Sigmoid colon (tissue), 4 donors: ENCODE measurements around the gene MDP1.

ENCODE experiments used
- POLR2AphosphoS5 ChIP-seq, 4 donors: sonication (generic); formaldehyde crosslinking; IDR thresholded peaks; one replicate each; pipeline ENCODE4 v1.6.1; 2017; ENCODE audit warnings: antibody characterized with exemption in 4 of 4
- TF ChIP-seq, protein P1 (sequence below), 4 experiments: fragments of 450-650 bp in 3 of 4; fragments of 200-600 bp in 1 of 4; IDR thresholded peaks; one replicate each; pipeline ENCODE4 v1.5.1; 2016 to 2019; ENCODE audit warnings: antibody characterized with exemption in 4 of 4, mild to moderate bottlenecking in 3 of 4, moderate library complexity in 2 of 4

DNA sequence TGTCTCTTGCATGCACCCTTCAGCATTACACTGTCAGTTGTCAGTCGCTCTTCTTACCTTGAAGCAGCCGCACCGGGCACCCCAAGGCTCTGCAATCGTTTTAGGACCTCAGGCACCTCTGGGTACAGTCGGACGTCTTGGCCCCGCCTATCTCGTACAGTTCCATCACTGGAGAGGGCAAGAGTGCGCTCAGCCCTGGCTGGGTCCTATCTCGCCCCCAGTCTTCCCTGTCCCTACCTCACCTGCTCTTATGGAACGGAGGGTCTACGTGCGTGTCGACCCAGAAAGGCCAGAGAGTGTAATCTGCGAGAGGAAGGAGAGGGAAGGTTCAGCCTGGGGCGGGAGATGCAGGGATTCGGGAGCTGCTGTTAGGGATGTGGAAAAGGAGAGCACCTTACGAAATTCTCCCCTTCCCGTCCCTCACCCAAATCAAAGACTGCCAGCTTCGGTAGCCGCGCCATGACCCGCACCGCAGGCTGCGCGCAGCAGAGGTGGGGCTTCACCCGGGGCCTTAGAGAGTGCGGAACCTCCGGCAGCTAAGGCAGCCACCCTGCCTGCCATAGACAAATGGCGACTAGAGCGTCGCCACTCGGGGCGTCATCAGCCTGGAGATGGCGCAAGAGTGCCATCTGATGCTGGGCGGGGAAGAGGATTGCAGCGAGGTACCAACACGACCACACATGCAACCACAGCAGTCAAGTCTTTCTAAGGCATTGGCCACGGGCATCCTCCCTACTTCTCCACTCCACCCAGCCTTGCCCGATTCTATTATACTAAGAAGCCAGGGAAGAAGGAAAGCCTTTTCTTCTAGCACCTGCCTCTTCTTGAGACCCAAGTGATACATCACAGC lies at the start of gene MDP1:
- TF ChIP-seq POLR2AphosphoS5 (IDR thresholded peaks at IDR 0.05) = peak; percentile 89 to 94 (median 93)
- TF ChIP-seq, protein P1, sequence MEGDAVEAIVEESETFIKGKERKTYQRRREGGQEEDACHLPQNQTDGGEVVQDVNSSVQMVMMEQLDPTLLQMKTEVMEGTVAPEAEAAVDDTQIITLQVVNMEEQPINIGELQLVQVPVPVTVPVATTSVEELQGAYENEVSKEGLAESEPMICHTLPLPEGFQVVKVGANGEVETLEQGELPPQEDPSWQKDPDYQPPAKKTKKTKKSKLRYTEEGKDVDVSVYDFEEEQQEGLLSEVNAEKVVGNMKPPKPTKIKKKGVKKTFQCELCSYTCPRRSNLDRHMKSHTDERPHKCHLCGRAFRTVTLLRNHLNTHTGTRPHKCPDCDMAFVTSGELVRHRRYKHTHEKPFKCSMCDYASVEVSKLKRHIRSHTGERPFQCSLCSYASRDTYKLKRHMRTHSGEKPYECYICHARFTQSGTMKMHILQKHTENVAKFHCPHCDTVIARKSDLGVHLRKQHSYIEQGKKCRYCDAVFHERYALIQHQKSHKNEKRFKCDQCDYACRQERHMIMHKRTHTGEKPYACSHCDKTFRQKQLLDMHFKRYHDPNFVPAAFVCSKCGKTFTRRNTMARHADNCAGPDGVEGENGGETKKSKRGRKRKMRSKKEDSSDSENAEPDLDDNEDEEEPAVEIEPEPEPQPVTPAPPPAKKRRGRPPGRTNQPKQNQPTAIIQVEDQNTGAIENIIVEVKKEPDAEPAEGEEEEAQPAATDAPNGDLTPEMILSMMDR (IDR thresholded peaks at IDR 0.05) = peak in 3 of 4 experiments; percentile 14 to 45 (median 30)
